Testis (tissue), 2 donors: Measurements from ENCODE around the gene MAP3K7.

Experiments used
- CTCF ChIP-seq, 3 experiments: fragments of 450-650 bp in 2 of 3; fragments of 200-600 bp in 1 of 3; sonication (generic) in 1 of 3; IDR thresholded peaks; one replicate each; pipeline ENCODE4 v1.5.1; 2016 to 2019; ENCODE audit warnings: antibody characterized with exemption in 3 of 3, mild to moderate bottlenecking in 2 of 3, moderate library complexity in 1 of 3
- POLR2A ChIP-seq: fragments of 450-650 bp; IDR thresholded peaks from one replicate; pipeline ENCODE4 v1.6.1; 2017; ENCODE audit warnings: antibody characterized with exemption, mild to moderate bottlenecking, moderate library complexity

- TF ChIP-seq CTCF (IDR thresholded peaks at IDR 0.05) (no peak), POLR2A (no peak)
Observed at GRCh38 chr6:90502381-90502780, 84.5 kb downstream of the MAP3K7 start.
